Endothelial cell of umbilical vein (primary cell): ENCODE results near the gene ILF2. TPM values are rescaled to one million over a fixed set of nuclear protein-coding genes. Genes with fewer than 3 reads are reported as not detected.

ENCODE experiments used
- BruUV-seq: library from RNA; stranded (reverse); fragments of 400-500 nt; replicated peaks from 2 replicates; lab custom pipeline; 2021; lab: Mats Ljungman, UMichigan
- CTCF ChIA-PET: fragments of 300-600, 350-600 bp; sonication (Branson Sonifier 250); formaldehyde crosslinking; loops from one replicate; lab custom pipeline; 2021; ENCODE audit warnings: antibody characterized with exemption, inconsistent platforms; lab: Charles Lee
- POLR2A ChIA-PET: fragments of 300-600, 350-600 bp; sonication (Branson Sonifier 250); formaldehyde crosslinking; loops from one replicate; lab custom pipeline; 2021; ENCODE audit warnings: antibody characterized with exemption, inconsistent platforms; lab: Charles Lee
- DNase-seq: peaks from one replicate; pipeline ENCODE4 v3.0.0-alpha.2; 2011; ENCODE audit warnings: low read depth, low spot score
- FAIRE-seq: peaks from 2 replicates; lab custom pipeline; 2011; peaks lifted over from hg19 to GRCh38; lab: Jason Lieb, UNC
- H2AFZ ChIP-seq: 2 replicates; pipeline ENCODE4 v1.6.0; 2012; ENCODE audit warnings: low read depth, low read length, control low read depth, inconsistent platforms
- H3K27ac ChIP-seq: 2 replicates; pipeline ENCODE4 v1.5.1; 2011; ENCODE audit warnings: low read depth, mild to moderate bottlenecking, control low read depth, low read length, moderate library complexity; ENCODE audit not compliant: insufficient read depth
- H3K27me3 ChIP-seq, 2 experiments: 2 replicates each; pipeline versions ENCODE4 v1.6.0 to v1.6.1; 2011; ENCODE audit warnings: low read length in 2 of 2, mixed read lengths in 1 of 2; ENCODE audit not compliant: control insufficient read depth in 2 of 2, insufficient read depth in 2 of 2
- H3K36me3 ChIP-seq, 2 experiments: 2 replicates in 1 of 2; 3 replicates in 1 of 2; pipeline ENCODE4 v1.5.1; 2011; ENCODE audit warnings: low read length in 2 of 2, mild to moderate bottlenecking in 1 of 2, moderate library complexity in 1 of 2; ENCODE audit not compliant: control insufficient read depth in 2 of 2, insufficient read depth in 2 of 2; ENCODE audit errors: extremely low read depth in 1 of 2
- H3K4me1 ChIP-seq: 3 replicates; pipeline ENCODE4 v1.5.1; 2011; ENCODE audit warnings: mild to moderate bottlenecking, low read length; ENCODE audit not compliant: control insufficient read depth, insufficient read depth; ENCODE audit errors: extremely low read depth
- H3K4me2 ChIP-seq: 2 replicates; pipeline ENCODE4 v1.6.1; 2011; ENCODE audit warnings: low read length, control low read depth, mixed read lengths; ENCODE audit not compliant: insufficient read depth
- H3K4me3 ChIP-seq, 3 experiments: fragments of 200-600 bp in 1 of 3; sonication (generic), shearing (Covaris generic) in 1 of 3; replicated peaks in 1 of 3; 2 replicates each; pipeline ENCODE4 v1.5.1; 2011 to 2016; ENCODE audit warnings: control low read depth in 3 of 3, low read length in 3 of 3, mild to moderate bottlenecking in 2 of 3, inconsistent platforms in 1 of 3, low read depth in 1 of 3, moderate library complexity in 1 of 3; ENCODE audit not compliant: insufficient read depth in 1 of 3
- H3K79me2 ChIP-seq: 2 replicates; pipeline ENCODE4 v1.6.0; 2012; ENCODE audit warnings: low read length, inconsistent platforms; ENCODE audit not compliant: control insufficient read depth, insufficient read depth
- H3K9ac ChIP-seq: replicated peaks from 2 replicates; pipeline ENCODE3; 2011; ENCODE audit warnings: low read length, control low read depth; ENCODE audit not compliant: insufficient read depth; ENCODE audit errors: extremely low read depth
- H3K9me1 ChIP-seq: replicated peaks from 3 replicates; pipeline ENCODE4 v1.6.0; 2011; ENCODE audit warnings: mild to moderate bottlenecking, low read length; ENCODE audit not compliant: control insufficient read depth, insufficient read depth; ENCODE audit errors: extremely low read depth
- H3K9me3 ChIP-seq: replicated peaks from 2 replicates; pipeline ENCODE4 v1.5.1; 2012; ENCODE audit warnings: low read length, inconsistent platforms; ENCODE audit not compliant: control insufficient read depth, insufficient read depth
- H4K20me1 ChIP-seq: replicated peaks from 2 replicates; pipeline ENCODE3; 2011; ENCODE audit warnings: mild to moderate bottlenecking, low read length; ENCODE audit not compliant: control insufficient read depth, insufficient read depth; ENCODE audit errors: extremely low read depth
- EZH2 ChIP-seq: IDR thresholded peaks from 2 replicates; pipeline ENCODE4 v1.6.1; 2012; ENCODE audit warnings: borderline replicate concordance, low read depth, mild to moderate bottlenecking, moderate library complexity, low read length, inconsistent platforms; ENCODE audit not compliant: severe bottlenecking
- FOS ChIP-seq: IDR thresholded peaks from 2 replicates; pipeline ENCODE4 v1.6.1; 2011; ENCODE audit warnings: mild to moderate bottlenecking, low read length, moderate library complexity, borderline replicate concordance; ENCODE audit not compliant: insufficient read depth
- GATA2 ChIP-seq: IDR thresholded peaks from 2 replicates; pipeline ENCODE4 v1.7.0; 2011; ENCODE audit warnings: low read depth, mild to moderate bottlenecking, moderate library complexity, mixed read lengths, low read length; ENCODE audit not compliant: insufficient read length, insufficient read depth
- JUN ChIP-seq: IDR thresholded peaks from 2 replicates; pipeline ENCODE4 v1.6.1; 2011; ENCODE audit warnings: borderline replicate concordance, low read depth; ENCODE audit not compliant: insufficient read length, insufficient read depth
- MYC ChIP-seq: IDR thresholded peaks from one replicate; pipeline ENCODE4 v1.6.1; 2011; ENCODE audit warnings: mild to moderate bottlenecking, low read depth, low read length
- POLR2A ChIP-seq: IDR thresholded peaks from 2 replicates; pipeline ENCODE4 v1.6.1; 2012; ENCODE audit warnings: low read depth, mild to moderate bottlenecking, control low read depth, low read length
- POLR2AphosphoS5 ChIP-seq: IDR thresholded peaks from 2 replicates; pipeline ENCODE4 v1.6.1; 2012; ENCODE audit warnings: low read depth, mild to moderate bottlenecking, control low read depth, low read length, moderate library complexity; ENCODE audit not compliant: insufficient read depth
- dilution Hi-C: fragments of 300-500 bp; cut with MboI; formaldehyde crosslinking; loops from one replicate; pipeline ENCODE4 v1.15.0; 2019; ENCODE audit warnings: low sequenced_read_pairs; ENCODE audit not compliant: extremely low pct_ligation_motif_present
- intact Hi-C: fragments of 100-400 bp; cut with micrococcal nuclease; formaldehyde crosslinking; loops from one replicate; pipeline ENCODE4 v1.10.0; 2022
- polyA plus RNA-seq, 4 experiments: library from polyadenylated mRNA; depleted of rRNA in 3 of 4; stranded (reverse) in 3 of 4; unstranded in 1 of 4; fragments of >200 nt; gene quantifications; 2 replicates each; pipeline versions ENCODE4 v1.2.1 to v1.2.3, GENCODE V29; 2011 to 2012; ENCODE audit warnings: missing spikeins in 1 of 4
- total RNA-seq: library from RNA; stranded (reverse); gene quantifications from 2 replicates; pipeline ENCODE4 v1.2.3, GENCODE V29; 2021
- TF ChIP-seq, protein P1 (sequence below): IDR thresholded peaks from 2 replicates; pipeline ENCODE4 v1.6.1; 2011; ENCODE audit not compliant: insufficient read depth, insufficient read length
- TF ChIP-seq, protein P2 (sequence below), 2 donors: IDR thresholded peaks; 1 replicate in 1 of 2; 2 replicates in 1 of 2; pipeline ENCODE4 v1.5.1; 2011; ENCODE audit warnings: low read length in 2 of 2, mild to moderate bottlenecking in 2 of 2, moderate library complexity in 2 of 2, control low read depth in 1 of 2, inconsistent platforms in 1 of 2, low read depth in 1 of 2; ENCODE audit not compliant: insufficient read depth in 1 of 2; ENCODE audit errors: extremely low read depth in 1 of 2

Gene ILF2
- total and polyA plus RNA-seq, 2 donors (not counting 3 experiments of a cell fraction or from before 2014, with no cell fraction given) = 271 to 303 TPM

DNA sequence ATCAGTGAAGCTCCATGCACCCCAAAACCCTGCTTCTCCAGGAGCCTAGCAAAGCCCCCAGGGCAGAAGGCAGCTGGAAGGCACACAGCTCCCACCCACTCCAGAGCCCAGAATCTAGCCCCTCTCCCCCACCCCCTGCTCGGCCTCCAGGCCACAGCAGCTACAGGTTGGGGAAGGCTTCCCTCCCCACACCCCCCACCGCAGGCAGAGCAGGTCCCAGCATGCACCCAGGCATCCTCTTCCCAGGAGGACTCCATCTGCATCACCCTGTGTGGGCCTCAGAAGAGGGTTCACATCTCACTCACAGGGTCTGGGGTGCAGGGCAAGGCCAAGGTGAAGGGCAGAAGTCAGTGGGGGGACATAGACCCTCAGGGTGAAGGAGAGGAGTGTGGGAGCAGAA lies 55.4 kb downstream of the ILF2 start:
- Histone ChIP-seq H3K79me2 (peaks cover 22% of the 10 kb centered on the region), H3K9me1 (no peaks in the 10 kb centered on the region), H2AFZ (no peak overlapping the region), H3K9ac (no peak overlapping the region), H3K9me3 (no peaks in the 10 kb centered on the region), H4K20me1 (no peaks in the 10 kb centered on the region), H3K4me3 (no peak overlapping the region), H3K27ac (no peak overlapping the region), H3K27me3 (no peaks in the 10 kb centered on the region), H3K4me2 (no peak overlapping the region), H3K36me3 (peaks cover 0 to 6% of the 10 kb centered on the region in 2 experiments), H3K4me1 (peaks cover 7% of the 10 kb centered on the region)
- DNase-seq = no peak
- FAIRE-seq = no peak
- dilution Hi-C loops (no loop called here), intact Hi-C loops (no loop called here)
- ChIA-PET CTCF (interaction anchor here (1.0 to 6.0 kb wide), 8 partner anchors 11 to 105 kb away, joined by 3 to 121 read pairs (median 8); partner anchors contain the start of genes S100A1 and S100A13), POLR2A (interaction anchor here (0.6 to 4.9 kb wide), 3 partner anchors 10 to 19 kb away, joined by 3 to 27 read pairs (median 12); partner anchors contain the start of genes CHTOP and S100A13)
- BruUV-seq = no TSS peak
- no peak for TF ChIP-seq POLR2A
- no peak for TF ChIP-seq JUN
- TF ChIP-seq, protein P1, sequence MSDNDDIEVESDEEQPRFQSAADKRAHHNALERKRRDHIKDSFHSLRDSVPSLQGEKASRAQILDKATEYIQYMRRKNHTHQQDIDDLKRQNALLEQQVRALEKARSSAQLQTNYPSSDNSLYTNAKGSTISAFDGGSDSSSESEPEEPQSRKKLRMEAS = no peak
- no peak for TF ChIP-seq EZH2
- TF ChIP-seq MYC = no peak
- no peak for TF ChIP-seq GATA2
- TF ChIP-seq, protein P2, sequence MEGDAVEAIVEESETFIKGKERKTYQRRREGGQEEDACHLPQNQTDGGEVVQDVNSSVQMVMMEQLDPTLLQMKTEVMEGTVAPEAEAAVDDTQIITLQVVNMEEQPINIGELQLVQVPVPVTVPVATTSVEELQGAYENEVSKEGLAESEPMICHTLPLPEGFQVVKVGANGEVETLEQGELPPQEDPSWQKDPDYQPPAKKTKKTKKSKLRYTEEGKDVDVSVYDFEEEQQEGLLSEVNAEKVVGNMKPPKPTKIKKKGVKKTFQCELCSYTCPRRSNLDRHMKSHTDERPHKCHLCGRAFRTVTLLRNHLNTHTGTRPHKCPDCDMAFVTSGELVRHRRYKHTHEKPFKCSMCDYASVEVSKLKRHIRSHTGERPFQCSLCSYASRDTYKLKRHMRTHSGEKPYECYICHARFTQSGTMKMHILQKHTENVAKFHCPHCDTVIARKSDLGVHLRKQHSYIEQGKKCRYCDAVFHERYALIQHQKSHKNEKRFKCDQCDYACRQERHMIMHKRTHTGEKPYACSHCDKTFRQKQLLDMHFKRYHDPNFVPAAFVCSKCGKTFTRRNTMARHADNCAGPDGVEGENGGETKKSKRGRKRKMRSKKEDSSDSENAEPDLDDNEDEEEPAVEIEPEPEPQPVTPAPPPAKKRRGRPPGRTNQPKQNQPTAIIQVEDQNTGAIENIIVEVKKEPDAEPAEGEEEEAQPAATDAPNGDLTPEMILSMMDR (IDR thresholded peaks at IDR 0.05; ENCODE audit: extremely low read depth in 1 of 2, insufficient read depth in 1 of 2, low read depth in 1 of 2, low read length in 2 of 2) = no peak
- no peak for TF ChIP-seq FOS
- TF ChIP-seq POLR2AphosphoS5 = no peak
